ENCODE results near the gene OXCT1.

OXCT1 gene

DNA sequence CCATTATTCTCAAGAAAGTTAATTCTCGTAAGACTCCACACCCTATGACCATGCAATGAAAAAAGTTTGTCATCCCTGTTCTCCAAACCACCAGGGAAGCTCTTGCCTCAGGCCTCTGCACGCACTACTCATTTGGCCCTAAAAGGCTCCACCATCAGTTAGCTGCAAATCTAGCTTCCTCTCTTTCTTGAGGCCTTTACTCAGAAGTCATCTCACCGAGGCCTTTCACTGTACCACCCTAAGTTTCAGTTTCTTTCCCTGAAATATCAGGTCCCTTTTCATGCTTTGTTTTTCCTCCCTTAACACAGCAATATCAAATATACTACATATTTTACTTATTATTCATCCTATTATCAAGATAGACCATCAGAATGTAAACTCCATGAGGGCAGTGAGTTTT is 39.1 kb downstream of the OXCT1 start:
- DNase-seq (ENCODE audit: low read depth) = no peak
- no peak overlapping the region for H3K4me3 ChIP-seq (ENCODE audit: low read length)
- no peak for TF ChIP-seq CTCF (IDR thresholded peaks at IDR 0.05; ENCODE audit: insufficient read depth, low read depth, low read length, missing control alignments)

- no peak for TF ChIP-seq CTCF (IDR thresholded peaks at IDR 0.05; ENCODE audit: insufficient read depth, low read depth, low read length, missing control alignments)
- no peak overlapping the region for H3K4me3 ChIP-seq (ENCODE audit: low read length)
- DNase-seq (ENCODE audit: low read depth) = no peak
These were observed 42.4 kb downstream of the OXCT1 start for GRCh38 chr5:41827792-41828191.

DNA sequence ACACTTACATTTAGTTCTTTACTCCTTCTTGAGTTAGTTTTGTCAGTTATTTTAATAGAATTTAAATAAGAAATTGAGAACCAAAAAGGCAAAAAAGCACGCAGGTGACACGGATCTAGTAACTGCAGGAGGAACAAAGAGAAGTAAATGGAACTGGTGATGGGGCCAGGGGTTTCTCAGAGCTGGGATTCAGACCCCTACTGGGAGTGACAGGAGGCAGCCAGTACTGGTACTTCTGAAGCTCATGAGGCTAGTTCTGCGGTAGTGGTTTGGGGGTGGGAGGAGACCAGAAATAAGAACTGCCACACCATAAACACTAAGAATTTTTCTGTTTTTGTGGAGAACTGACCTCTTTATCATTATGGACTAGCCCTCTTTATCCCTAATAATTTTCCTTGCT is 48.2 kb downstream of the OXCT1 start:
- no peak for DNase-seq (ENCODE audit: low read depth)
- H3K4me3 ChIP-seq (ENCODE audit: low read length) = no peak overlapping the region
- no peak for TF ChIP-seq CTCF (IDR thresholded peaks at IDR 0.05; ENCODE audit: insufficient read depth, low read depth, low read length, missing control alignments)

- no peak overlapping the region for H3K4me3 ChIP-seq (ENCODE audit: low read length)
- no peak for TF ChIP-seq CTCF (IDR thresholded peaks at IDR 0.05; ENCODE audit: insufficient read depth, low read depth, low read length, missing control alignments)
- DNase-seq (ENCODE audit: low read depth) = no peak
These were observed 49.2 kb downstream of the OXCT1 start for GRCh38 chr5:41821051-41821450.

DNA sequence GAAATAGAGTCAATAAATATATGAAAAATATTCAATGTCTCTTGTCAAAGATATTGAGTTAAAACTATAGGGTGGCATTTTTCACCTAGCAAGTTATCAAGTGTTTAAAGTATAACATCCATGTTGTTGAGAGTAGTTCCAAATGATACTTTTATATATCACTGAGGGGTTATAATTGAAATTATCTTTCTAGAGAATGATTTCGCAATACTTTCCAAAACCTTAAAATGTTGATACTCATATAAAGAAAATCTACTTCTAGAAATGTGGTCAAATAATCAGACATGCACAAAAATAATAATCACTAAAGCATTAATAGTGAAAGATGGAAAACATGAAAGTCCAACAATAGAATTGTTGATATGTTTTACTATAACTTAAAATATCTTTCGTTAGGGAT is 50.1 kb downstream of the OXCT1 start:
- no peak for TF ChIP-seq CTCF (IDR thresholded peaks at IDR 0.05; ENCODE audit: insufficient read depth, low read depth, low read length, missing control alignments)
- DNase-seq (ENCODE audit: low read depth) = no peak
- H3K4me3 ChIP-seq (ENCODE audit: low read length) = no peak overlapping the region

DNA sequence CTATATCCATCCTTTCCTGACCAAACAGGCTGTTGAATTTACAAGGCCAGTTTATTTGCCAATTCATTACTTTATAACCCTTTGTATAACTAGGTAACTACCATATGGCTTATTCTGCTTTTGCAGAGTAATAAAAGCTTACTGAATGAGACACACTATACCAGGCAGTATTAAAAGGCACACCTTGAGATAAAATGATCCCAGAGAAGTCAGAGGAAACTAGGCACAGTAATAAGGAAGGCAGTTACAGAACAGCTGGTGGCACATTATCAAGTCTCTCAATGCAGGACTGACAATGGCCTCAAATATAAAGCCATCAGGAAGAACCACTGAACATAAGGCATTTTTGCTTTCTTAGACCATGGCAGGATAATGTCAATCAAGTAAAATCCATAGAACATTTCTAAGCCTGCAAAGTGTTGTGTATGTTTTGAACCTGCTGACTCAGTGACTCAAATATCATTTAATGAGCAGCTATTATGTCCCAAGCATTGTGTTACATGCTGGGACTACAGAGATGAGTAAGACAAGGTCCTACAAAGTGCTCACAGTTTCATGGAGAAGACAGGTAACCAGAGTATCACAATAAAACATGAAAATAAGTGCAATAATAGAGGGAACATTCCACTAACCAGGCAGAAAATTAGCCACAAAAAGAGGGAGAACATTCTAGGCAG is 52.5 kb downstream of the OXCT1 start:
- H3K4me3 ChIP-seq (ENCODE audit: low read length) = no peak overlapping the region
- no peak for DNase-seq (ENCODE audit: low read depth)
- no peak for TF ChIP-seq CTCF (IDR thresholded peaks at IDR 0.05; ENCODE audit: insufficient read depth, low read depth, low read length, missing control alignments)

DNA sequence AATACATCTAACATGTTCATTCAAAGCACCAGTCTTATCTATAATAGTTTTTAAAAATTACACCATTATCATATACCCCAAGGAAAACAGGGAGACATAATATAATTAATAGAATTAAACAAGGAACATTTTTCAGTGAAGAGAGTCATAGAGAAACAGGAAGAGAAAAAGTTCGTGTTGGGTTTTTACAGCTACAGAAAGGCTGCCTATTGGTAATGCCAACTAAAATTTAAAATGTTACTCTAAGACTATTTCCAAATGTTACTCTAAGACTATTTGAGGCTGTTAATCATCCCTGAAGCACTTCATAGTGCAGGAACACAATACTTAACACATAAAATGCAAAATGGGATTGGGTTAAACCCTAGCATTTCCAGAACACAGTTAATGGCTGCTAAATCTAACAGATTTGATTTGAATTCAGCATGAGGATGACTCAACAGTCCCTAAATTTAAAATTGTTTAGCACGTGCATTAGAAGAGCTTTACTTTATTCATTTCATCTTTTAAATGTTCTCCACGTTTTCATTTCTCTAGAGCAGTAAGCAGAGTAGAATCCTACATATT is 54.5 kb downstream of the OXCT1 start:
- TF ChIP-seq CTCF (IDR thresholded peaks at IDR 0.05; ENCODE audit: insufficient read depth, low read depth, low read length, missing control alignments) = no peak
- no peak for DNase-seq (ENCODE audit: low read depth)
- no peak overlapping the region for H3K4me3 ChIP-seq (ENCODE audit: low read length)

Data from epithelial cell of esophagus (primary cell).